Measurements from ENCODE around the gene OPRL1. TPM values are rescaled to one million over a fixed set of nuclear protein-coding genes. Genes with fewer than 3 reads are reported as not detected.

Gene OPRL1
- total RNA-seq, 4 donors from 2014 or later: 0.14 to 0.32 TPM; not detected in 2

DNA sequence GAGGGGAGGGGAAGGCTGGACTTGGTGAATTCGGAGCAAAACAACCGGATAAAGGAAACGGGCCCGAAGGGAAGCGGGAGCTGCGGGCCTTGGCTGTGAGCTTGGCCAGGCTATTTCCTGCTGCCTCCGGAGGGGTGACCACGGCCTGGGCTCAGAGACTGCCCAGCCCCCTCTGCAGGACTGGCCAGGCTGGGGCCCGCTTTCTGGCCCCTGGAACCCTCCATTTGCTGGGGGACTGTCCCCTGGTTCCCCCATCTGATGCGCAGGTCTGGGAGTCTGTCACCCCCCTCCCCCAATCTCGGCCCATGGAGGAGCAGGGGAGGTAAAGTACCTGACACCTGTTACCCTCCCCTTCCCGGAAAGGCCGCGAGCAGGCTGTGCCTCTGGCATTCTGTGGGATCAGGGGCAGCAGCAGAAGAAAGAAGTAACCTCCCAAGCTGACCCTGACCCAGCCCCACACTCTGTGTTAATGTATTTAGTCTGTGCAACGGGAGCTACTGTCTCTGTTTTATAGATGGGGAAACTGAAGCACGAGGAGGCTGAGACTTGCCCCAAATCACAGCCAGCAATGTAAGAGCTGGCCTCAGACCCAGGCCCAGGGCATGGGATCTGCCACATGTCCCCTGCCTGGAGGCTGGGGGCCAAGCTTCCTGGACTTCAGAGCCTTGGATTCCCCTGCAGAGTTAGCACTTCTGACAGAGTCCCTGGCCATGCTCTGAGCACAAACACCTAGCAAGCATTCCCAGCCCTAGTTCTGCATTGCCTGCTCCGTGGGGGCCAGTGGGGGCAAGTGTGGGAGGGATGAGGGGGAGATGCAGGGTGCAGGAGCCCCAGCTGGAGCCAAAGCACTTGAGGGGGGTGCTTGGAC, 40.4 kb upstream of the OPRL1 start:
- H3K9me3 ChIP-seq: no peaks in the 10 kb centered on the region
- peaks cover 0 to 3% (median 0%) of the 10 kb centered on the region in 4 donors for H3K36me3 ChIP-seq
- TF ChIP-seq POLR2AphosphoS5 (IDR thresholded peaks at IDR 0.05): no peak
- TF ChIP-seq EP300 (IDR thresholded peaks at IDR 0.05; ENCODE audit: low read depth): no peak
- TF ChIP-seq, protein P1, sequence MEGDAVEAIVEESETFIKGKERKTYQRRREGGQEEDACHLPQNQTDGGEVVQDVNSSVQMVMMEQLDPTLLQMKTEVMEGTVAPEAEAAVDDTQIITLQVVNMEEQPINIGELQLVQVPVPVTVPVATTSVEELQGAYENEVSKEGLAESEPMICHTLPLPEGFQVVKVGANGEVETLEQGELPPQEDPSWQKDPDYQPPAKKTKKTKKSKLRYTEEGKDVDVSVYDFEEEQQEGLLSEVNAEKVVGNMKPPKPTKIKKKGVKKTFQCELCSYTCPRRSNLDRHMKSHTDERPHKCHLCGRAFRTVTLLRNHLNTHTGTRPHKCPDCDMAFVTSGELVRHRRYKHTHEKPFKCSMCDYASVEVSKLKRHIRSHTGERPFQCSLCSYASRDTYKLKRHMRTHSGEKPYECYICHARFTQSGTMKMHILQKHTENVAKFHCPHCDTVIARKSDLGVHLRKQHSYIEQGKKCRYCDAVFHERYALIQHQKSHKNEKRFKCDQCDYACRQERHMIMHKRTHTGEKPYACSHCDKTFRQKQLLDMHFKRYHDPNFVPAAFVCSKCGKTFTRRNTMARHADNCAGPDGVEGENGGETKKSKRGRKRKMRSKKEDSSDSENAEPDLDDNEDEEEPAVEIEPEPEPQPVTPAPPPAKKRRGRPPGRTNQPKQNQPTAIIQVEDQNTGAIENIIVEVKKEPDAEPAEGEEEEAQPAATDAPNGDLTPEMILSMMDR (IDR thresholded peaks at IDR 0.05): no peak
- TF ChIP-seq POLR2A (IDR thresholded peaks at IDR 0.05): no peak
- peaks cover 80% of the 10 kb centered on the region for H3K27me3 ChIP-seq
- H3K4me1 ChIP-seq: peaks cover 16 to 34% (median 24%) of the 10 kb centered on the region in 4 donors
- DNase-seq: no peak
- H3K27ac ChIP-seq: peak overlapping the region in 2 of 4 donors; percentile 6 to 57
- WGBS, 2 donors (ENCODE audit: low coverage in 1 of 2): 0 to 13% methylated on average over 7 to 17 of the region's 17 CpGs
- in situ Hi-C loops (cut with MboI; ENCODE audit: low pct_ligation_motif_present in 1 of 4, low pct_unique_long_range_greater_than_20kb in 1 of 4, low sequenced_read_pairs in 3 of 4) (no loop called here), intact Hi-C loops (cut with DNase I; ENCODE audit: low total_unique reads) (loop anchor here (5.0 kb wide), 1 partner anchor 73 kb away; no protein-coding TSS in a partner anchor)
- H3K4me3 ChIP-seq: peak overlapping the region in 3 of 4 donors; percentile 16 to 53 (median 46)

DNA sequence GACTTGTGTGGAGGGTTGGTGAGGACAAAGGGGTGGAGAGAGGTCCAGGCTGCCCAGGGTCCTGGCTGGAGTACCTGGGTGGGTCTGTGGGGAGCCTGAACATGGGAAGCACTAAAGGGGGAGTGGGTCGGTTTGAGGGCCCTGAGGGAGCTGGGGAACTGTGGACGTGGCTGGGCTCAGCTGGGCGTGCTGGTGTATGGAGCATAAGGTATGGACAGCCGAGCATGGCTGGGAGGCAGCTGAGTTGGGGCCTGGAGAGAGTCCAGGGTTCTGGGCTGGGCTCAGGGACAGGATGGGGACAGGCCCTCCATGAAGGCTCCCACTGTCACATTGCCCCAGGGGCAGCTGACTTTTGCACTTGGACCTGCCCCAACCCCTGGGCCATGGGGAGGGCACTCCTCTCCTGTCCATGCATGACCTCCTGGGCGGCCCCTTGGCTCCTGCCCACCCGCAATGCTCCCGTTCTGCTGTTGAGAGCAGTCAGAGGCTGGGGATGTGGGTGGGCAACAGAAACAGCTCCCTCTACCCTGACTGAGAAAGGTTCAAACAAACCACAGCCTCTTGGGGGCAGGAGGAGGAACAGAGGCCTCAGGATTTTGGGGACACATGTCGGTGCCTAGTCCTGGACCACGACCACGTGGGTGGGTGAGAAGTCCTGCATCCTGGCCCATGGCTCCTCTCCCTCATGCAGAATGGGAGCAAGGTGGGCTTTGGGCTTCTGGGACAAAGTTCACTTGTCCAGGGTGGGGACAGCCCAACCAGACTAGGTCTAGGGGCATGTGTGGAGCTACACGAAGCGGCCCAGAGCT, 39.4 kb upstream of the OPRL1 start:
- in situ Hi-C loops (cut with MboI; ENCODE audit: low pct_ligation_motif_present in 1 of 4, low pct_unique_long_range_greater_than_20kb in 1 of 4, low sequenced_read_pairs in 3 of 4): no loop called here
- WGBS, 2 donors (ENCODE audit: low coverage in 1 of 2): 68% methylated on average over 12 of the region's 12 CpGs; no CpG with 5 or more reads in 1 of the 2 donors
- DNase-seq: no peak
- H3K9me3 ChIP-seq: no peaks in the 10 kb centered on the region
- TF ChIP-seq EP300 (IDR thresholded peaks at IDR 0.05; ENCODE audit: low read depth): no peak
- TF ChIP-seq, protein P1 (IDR thresholded peaks at IDR 0.05): no peak
- TF ChIP-seq POLR2A (IDR thresholded peaks at IDR 0.05): no peak
- TF ChIP-seq POLR2AphosphoS5 (IDR thresholded peaks at IDR 0.05): no peak
- peaks cover 16 to 34% (median 24%) of the 10 kb centered on the region in 4 donors for H3K4me1 ChIP-seq
- H3K4me3 ChIP-seq: no peak overlapping the region
- intact Hi-C loops (cut with DNase I; ENCODE audit: low total_unique reads): no loop called here
- H3K27me3 ChIP-seq: peaks cover 88% of the 10 kb centered on the region
- H3K36me3 ChIP-seq: no peaks in the 10 kb centered on the region
- H3K27ac ChIP-seq: no peak overlapping the region

DNA sequence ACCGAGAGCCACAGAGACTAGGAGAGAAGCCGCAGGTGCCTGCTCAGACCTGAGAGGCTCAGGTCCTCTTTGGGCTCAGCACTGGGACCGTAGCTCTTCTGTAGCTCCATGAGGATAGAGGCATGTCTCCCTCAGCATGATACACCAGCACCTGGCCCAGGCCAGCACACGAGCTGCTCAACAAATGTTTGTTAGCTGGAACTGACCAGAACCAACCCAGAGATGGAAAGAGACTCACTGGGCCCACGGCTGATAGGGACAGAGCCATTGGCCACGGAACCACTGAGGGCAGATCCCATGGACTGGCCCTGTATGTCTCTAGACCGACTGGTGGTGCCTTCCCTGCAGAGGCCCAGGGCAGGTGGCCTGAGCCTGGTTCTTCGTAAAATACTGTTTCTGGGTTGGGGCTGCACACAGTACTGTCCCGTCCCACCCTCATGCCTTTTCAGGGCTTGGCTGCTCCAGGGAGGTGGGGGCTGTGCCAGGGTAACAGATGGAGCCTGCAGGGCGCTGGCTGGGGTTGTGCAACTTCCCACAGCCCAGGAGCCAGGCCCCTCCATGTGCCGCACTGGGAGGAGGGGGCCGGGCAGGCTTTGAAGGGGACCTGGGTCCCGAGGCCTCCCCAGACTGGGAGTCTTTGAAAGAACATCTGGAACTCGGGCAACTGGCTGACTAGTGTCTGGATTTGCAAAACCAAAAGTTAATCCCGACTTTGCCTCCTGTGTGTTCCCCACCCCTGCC, 38.7 kb upstream of the OPRL1 start:
- peaks cover 16 to 34% (median 24%) of the 10 kb centered on the region in 4 donors for H3K4me1 ChIP-seq
- no peak overlapping the region for H3K4me3 ChIP-seq
- no peak for TF ChIP-seq EP300 (IDR thresholded peaks at IDR 0.05; ENCODE audit: low read depth)
- TF ChIP-seq, protein P1 (IDR thresholded peaks at IDR 0.05): no peak
- TF ChIP-seq POLR2AphosphoS5 (IDR thresholded peaks at IDR 0.05): no peak
- no peak for TF ChIP-seq POLR2A (IDR thresholded peaks at IDR 0.05)
- 48% methylated on average over 15 of the region's 15 CpGs; no CpG with 5 or more reads in 1 of the 2 donors for WGBS, 2 donors (ENCODE audit: low coverage in 1 of 2)
- in situ Hi-C loops (cut with MboI; ENCODE audit: low pct_ligation_motif_present in 1 of 4, low pct_unique_long_range_greater_than_20kb in 1 of 4, low sequenced_read_pairs in 3 of 4) (no loop called here), intact Hi-C loops (cut with DNase I; ENCODE audit: low total_unique reads) (no loop called here)
- H3K27ac ChIP-seq: peak overlapping the region in 1 of 4 donors; percentile 38
- no peaks in the 10 kb centered on the region for H3K36me3 ChIP-seq
- H3K27me3 ChIP-seq: peaks cover 88% of the 10 kb centered on the region
- H3K9me3 ChIP-seq: no peaks in the 10 kb centered on the region
- DNase-seq: no peak
